ENCODE data around the gene KIF3A.

DNA sequence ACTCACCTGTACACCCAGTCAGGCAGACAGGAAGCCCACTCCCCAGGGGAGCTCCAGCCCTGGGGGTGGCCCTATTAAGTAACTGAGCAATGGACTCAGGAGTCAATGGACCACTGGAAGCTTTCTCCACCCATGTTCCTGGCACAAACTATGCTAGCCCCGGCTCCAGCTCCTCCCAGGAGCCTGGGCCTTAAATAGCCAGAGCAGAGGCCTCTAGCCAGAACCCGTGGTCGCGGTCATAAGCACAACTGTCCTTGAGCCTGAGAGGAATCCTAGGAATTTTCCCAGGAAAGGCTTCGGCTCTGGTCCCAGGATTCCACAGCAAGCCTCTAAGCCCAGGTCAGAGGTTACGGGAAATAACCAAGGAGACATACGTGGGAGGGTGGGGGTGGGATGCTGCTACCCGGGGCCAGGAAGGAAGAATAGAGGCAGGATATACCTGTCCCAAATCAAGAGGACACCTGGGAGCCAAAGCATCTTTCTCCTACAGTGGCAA is 34.2 kb upstream of the KIF3A start:
- TF ChIP-seq, protein P1, sequence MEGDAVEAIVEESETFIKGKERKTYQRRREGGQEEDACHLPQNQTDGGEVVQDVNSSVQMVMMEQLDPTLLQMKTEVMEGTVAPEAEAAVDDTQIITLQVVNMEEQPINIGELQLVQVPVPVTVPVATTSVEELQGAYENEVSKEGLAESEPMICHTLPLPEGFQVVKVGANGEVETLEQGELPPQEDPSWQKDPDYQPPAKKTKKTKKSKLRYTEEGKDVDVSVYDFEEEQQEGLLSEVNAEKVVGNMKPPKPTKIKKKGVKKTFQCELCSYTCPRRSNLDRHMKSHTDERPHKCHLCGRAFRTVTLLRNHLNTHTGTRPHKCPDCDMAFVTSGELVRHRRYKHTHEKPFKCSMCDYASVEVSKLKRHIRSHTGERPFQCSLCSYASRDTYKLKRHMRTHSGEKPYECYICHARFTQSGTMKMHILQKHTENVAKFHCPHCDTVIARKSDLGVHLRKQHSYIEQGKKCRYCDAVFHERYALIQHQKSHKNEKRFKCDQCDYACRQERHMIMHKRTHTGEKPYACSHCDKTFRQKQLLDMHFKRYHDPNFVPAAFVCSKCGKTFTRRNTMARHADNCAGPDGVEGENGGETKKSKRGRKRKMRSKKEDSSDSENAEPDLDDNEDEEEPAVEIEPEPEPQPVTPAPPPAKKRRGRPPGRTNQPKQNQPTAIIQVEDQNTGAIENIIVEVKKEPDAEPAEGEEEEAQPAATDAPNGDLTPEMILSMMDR (IDR thresholded peaks at IDR 0.05): no peak
- TF ChIP-seq POLR2A (IDR thresholded peaks at IDR 0.05): no peak

Measured in ovary (tissue), 3 donors.